Measurements from ENCODE around the gene CD200R1.

Gene CD200R1

DNA sequence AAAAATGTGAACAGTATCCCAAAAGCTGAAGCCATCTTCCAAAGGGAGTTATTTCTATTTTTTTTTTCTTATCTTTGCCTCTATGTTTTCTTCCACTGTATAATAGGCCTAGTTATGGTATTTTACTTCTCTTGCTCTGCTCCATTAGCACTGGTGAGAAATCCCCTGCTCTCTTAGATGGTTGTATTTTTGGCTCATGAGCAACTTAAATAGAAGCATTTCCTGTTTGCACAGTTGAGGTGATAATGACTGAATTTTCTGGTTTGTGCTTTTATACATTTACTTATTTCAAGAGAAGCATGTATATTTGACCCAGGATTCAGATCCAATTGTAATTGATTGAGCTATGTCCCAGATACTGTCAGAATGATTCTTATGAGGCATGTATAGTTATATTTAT lies 66.7 kb downstream of the CD200R1 start:
- DNase-seq (ENCODE audit: low read depth in 1 of 2, low spot score in 1 of 2) = no peak
- TF ChIP-seq JUND (IDR thresholded peaks at IDR 0.05; ENCODE audit: low read depth) = no peak
- in situ Hi-C loops (cut with HindIII; ENCODE audit: low pct_unique_long_range_greater_than_20kb, low sequenced_read_pairs) = no loop called here

DNA sequence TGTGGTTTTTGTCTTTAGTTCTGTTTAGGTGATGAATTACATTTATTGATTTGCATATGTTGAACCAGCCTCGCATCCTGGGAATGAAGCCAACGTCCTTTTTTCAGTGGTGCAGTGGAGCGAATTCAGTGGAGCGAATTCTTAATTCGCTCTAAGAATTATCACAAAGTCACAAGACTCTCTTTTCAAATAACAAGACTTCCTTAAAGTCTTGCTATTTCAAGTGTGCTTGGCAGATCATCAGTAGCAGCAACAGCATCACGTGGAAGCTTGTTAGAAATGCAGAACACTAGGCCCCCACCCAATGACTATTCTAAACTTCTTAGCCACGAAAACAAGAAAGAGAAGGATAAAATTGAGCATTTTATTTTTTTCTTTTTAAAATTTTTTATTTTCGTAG lies 70.1 kb downstream of the CD200R1 start:
- in situ Hi-C loops (cut with HindIII; ENCODE audit: low pct_unique_long_range_greater_than_20kb, low sequenced_read_pairs) = no loop called here

DNA sequence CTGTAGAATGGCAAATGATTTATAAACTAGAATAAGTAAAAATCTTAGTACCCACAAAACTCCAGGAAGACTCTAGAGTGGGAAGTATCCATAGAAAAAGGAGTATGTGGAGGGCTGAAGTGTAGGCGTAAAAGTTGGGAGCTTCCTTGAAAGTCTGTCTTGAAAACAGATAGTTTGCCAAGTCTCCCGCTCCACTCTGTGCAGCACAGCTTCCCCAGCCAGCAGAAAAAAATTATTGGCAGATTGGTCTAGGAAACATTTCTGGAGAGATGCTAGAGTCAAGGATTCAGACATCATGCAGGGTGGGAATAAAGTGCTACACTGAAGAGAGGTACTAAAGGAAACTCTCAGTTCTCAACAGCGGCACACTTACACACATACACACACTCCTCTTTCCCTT lies 74.8 kb downstream of the CD200R1 start:
- TF ChIP-seq JUND (IDR thresholded peaks at IDR 0.05; ENCODE audit: low read depth) = no peak
- in situ Hi-C loops (cut with HindIII; ENCODE audit: low pct_unique_long_range_greater_than_20kb, low sequenced_read_pairs) = no loop called here

More for the DNA sequence above, 70.1 kb downstream of the CD200R1 start:
- no peak for DNase-seq (ENCODE audit: low read depth in 1 of 2, low spot score in 1 of 2)
- TF ChIP-seq JUND (IDR thresholded peaks at IDR 0.05; ENCODE audit: low read depth) = no peak

GRCh38 chr3:112897791-112898190 lies 77.1 kb downstream of the CD200R1 start:
- in situ Hi-C loops (cut with HindIII; ENCODE audit: low pct_unique_long_range_greater_than_20kb, low sequenced_read_pairs) = no loop called here
- TF ChIP-seq JUND (IDR thresholded peaks at IDR 0.05; ENCODE audit: low read depth) = no peak
- DNase-seq (ENCODE audit: low read depth in 1 of 2, low spot score in 1 of 2) = no peak

More for the DNA sequence above, 74.8 kb downstream of the CD200R1 start:
- DNase-seq (ENCODE audit: low read depth in 1 of 2, low spot score in 1 of 2) = no peak

DNA sequence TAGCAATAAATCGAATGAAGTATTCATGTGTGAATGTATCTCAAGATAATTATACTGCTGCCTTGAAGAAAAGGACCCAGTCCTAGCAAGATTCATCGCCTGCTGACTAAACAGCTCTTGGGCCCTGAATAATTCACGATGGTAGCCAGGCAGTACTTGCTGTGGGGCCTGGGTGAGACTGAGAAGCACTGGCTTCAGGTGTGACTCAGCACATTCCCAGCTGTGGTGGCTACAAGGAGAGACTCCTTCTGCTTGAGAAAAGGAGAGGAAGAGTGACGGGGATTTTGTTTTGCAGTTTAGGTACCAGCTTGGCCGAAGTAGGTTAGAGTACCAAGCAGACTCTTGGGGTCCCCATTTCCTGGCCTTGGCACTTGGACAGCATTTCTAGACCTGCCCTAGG lies 80.6 kb downstream of the CD200R1 start:
- TF ChIP-seq JUND (IDR thresholded peaks at IDR 0.05; ENCODE audit: low read depth) = no peak
- DNase-seq (ENCODE audit: low read depth in 1 of 2, low spot score in 1 of 2) = peak in 1 of 2 experiments; percentile 37
- in situ Hi-C loops (cut with HindIII; ENCODE audit: low pct_unique_long_range_greater_than_20kb, low sequenced_read_pairs) = no loop called here

- no peak for DNase-seq (ENCODE audit: low read depth in 1 of 2, low spot score in 1 of 2)
- in situ Hi-C loops (cut with HindIII; ENCODE audit: low pct_unique_long_range_greater_than_20kb, low sequenced_read_pairs) = no loop called here
- no peak for TF ChIP-seq JUND (IDR thresholded peaks at IDR 0.05; ENCODE audit: low read depth)
Observed at GRCh38 chr3:112889357-112889756, 85.5 kb downstream of the CD200R1 start.

DNA sequence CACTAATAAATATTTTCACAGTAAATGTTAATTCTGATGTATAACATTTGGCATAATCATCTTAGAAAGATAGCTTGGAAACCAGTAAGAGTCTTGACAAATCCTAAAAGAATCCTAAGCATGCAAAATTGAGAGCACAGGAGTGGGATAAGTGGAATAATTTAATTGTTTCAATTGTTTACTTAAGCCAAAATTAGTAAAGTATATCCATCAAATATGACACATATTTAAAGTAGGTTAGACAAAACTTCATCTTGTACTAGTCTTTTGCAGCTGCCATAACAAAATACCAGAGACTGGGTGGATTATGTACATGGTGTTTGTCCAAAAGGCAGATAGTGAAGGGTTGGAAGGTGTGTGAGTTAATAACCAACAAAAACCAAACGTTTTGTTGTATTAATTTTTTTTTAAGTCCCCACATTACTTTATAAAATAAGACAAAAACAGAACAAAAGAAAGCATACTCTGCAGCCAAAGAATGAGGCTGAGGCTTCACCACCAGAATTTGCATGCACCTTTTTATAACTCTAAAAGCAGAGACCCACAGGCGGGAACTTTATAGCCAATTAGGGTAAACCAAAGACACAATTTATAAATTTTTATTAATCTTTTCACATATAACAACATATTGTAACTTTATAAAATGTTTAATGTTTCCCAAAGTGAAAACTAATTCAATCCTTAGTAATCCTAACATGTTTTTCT lies 86.4 kb downstream of the CD200R1 start:
- in situ Hi-C loops (cut with HindIII; ENCODE audit: low pct_unique_long_range_greater_than_20kb, low sequenced_read_pairs) = no loop called here
- TF ChIP-seq JUND (IDR thresholded peaks at IDR 0.05; ENCODE audit: low read depth) = no peak
- no peak for DNase-seq (ENCODE audit: low read depth in 1 of 2, low spot score in 1 of 2)

DNA sequence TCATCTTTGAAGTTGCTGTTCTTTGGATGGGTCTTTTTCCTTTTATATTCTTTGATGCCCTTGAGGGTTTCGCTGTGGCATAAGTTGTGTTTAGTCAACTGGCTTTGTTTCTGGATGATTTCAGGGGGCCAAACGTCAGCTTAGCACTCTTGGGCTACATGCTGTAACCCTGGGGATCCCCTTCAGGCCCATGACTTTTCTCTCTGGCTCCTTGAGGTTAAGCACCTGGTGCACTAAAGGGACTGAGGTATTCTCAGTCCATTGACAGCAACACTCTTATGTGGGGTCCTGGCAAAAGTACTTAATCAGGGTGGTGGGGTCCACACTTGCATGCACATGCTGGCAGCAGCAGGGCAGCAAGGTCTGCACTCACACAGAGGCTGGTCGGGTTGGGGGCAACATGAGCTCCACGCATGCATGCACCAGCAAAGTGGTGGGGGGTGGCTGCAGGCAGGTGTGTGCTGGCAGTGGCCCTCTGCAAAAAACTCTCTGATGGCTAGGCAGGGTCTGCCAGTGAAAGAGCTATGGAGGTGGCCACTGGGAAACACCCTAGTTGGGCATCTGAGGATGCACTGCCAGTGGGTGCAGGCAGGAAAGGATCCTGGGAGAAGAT lies 90.1 kb downstream of the CD200R1 start:
- DNase-seq (ENCODE audit: low read depth in 1 of 2, low spot score in 1 of 2) = no peak
- in situ Hi-C loops (cut with HindIII; ENCODE audit: low pct_unique_long_range_greater_than_20kb, low sequenced_read_pairs) = no loop called here
- TF ChIP-seq JUND (IDR thresholded peaks at IDR 0.05; ENCODE audit: low read depth) = no peak

DNA sequence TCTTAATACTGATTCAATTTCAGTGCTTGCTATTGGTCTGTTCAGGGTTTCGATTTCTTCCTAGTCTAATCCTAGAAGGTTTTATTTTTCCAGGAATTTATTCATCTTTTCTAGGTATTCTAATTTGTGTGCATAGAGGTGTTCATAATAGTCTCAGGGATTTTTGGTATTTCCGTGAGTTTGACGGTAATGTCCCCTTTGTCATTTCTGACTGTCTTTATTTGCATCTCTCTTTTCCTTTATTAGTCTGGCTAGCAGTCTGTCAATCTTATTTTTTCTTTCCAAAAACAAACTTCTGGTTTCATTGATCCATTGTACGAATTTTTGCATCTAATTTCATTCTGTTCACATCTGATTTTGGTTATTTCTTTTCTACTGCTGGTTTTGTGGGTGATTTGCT lies 93.0 kb downstream of the CD200R1 start:
- in situ Hi-C loops (cut with HindIII; ENCODE audit: low pct_unique_long_range_greater_than_20kb, low sequenced_read_pairs) = no loop called here
- no peak for DNase-seq (ENCODE audit: low read depth in 1 of 2, low spot score in 1 of 2)
- TF ChIP-seq JUND (IDR thresholded peaks at IDR 0.05; ENCODE audit: low read depth) = no peak

GRCh38 chr3:112875561-112875960 lies 99.3 kb downstream of the CD200R1 start:
- TF ChIP-seq JUND (IDR thresholded peaks at IDR 0.05; ENCODE audit: low read depth) = no peak
- in situ Hi-C loops (cut with HindIII; ENCODE audit: low pct_unique_long_range_greater_than_20kb, low sequenced_read_pairs) = no loop called here
- no peak for DNase-seq (ENCODE audit: low read depth in 1 of 2, low spot score in 1 of 2)

GRCh38 chr3:112874725-112875124 lies 100.2 kb downstream of the CD200R1 start:
- in situ Hi-C loops (cut with HindIII; ENCODE audit: low pct_unique_long_range_greater_than_20kb, low sequenced_read_pairs) = no loop called here
- TF ChIP-seq JUND (IDR thresholded peaks at IDR 0.05; ENCODE audit: low read depth) = no peak

GRCh38 chr3:112873632-112874031 lies 101.3 kb downstream of the CD200R1 start:
- TF ChIP-seq JUND (IDR thresholded peaks at IDR 0.05; ENCODE audit: low read depth) = no peak
- in situ Hi-C loops (cut with HindIII; ENCODE audit: low pct_unique_long_range_greater_than_20kb, low sequenced_read_pairs) = no loop called here
- DNase-seq (ENCODE audit: low read depth in 1 of 2, low spot score in 1 of 2) = no peak

More at GRCh38 chr3:112874725-112875124, 100.2 kb downstream of the CD200R1 start:
- DNase-seq (ENCODE audit: low read depth in 1 of 2, low spot score in 1 of 2) = no peak

DNA sequence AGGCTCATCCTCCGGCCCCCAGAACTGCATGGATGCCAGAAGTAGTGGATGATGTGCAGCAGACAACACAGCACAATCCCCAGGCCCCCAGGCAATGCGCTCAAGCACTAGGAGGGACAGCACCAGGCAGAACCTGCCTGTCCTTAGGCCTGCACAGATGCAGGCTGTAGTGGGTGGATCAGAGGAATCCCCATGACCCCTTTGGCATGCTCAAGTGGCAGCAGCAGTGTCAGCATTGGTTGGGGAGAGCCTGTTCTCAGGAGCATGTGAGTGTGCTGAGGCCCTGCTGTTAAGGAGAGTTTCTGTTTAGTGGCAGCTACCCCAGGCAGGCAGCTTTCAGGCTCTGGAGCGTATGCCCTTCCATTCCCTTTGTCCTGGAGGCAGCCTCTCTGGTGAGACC lies 103.2 kb downstream of the CD200R1 start:
- TF ChIP-seq JUND (IDR thresholded peaks at IDR 0.05; ENCODE audit: low read depth) = no peak
- in situ Hi-C loops (cut with HindIII; ENCODE audit: low pct_unique_long_range_greater_than_20kb, low sequenced_read_pairs) = no loop called here
- DNase-seq (ENCODE audit: low read depth in 1 of 2, low spot score in 1 of 2) = no peak
